Measurements from ENCODE around the gene CENATAC. TPM values are rescaled to one million over a fixed set of nuclear protein-coding genes. Genes with fewer than 3 reads are reported as not detected.

Gene CENATAC
- total and polyA plus RNA-seq, 9 of the 15 experiments (the other 6 are each of a cell fraction or from before 2014, with no cell fraction given), result 2.4 to 25.5 (median 13.7) TPM

DNA sequence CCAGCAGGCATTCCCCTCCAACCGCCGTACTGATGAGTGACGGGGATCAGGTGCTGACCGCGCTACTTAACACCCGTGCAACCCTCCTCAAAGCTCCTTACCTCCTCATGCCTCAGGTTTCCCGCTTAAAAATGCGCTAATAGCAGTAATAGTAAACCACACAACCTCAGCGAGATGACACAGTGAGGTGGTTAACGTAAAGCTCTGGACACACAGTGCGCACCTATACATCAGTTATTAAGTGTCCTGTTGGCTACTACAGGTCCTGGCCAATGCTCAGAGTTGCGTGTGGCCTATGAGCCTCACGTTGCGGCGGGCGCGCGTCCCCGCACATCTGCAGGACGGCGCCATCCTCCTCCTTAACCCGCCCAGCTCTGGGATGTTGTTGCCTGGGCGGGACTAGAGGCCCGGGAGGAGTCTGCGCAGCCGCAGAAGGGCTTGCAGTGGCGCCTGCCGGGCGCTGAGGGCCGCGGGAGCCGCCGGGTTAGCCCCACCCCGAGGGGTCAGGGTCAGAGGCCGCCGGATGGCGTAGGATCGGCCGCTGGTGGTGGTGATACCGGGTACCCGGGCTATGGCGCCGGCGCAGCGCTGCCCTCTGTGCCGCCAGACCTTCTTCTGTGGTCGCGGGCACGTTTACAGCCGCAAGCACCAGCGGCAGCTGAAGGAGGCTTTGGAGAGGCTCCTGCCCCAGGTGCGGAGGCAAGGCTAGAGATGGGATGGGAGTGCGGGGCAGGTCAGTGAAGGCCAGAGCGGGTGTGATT is at the start of gene CENATAC (continued):
- TF ChIP-seq CREM (IDR thresholded peaks at IDR 0.05; ENCODE audit: low read depth), result peak; percentile 55; the same call in 1 of the 2 replicates
- no peak for TF ChIP-seq ATF1 (CRISPR knock-in tag; IDR thresholded peaks at IDR 0.05)
- TF ChIP-seq ATF1 (tag; IDR thresholded peaks at IDR 0.05), result peak; percentile 82
- TF ChIP-seq ZZZ3 (IDR thresholded peaks at IDR 0.05), result no peak
- TF ChIP-seq MAFK (IDR thresholded peaks at IDR 0.05; ENCODE audit: low read length), result no peak
- peak; percentile 15 for TF ChIP-seq MEIS2 (IDR thresholded peaks at IDR 0.05; ENCODE audit: partially characterized antibody)
- TF ChIP-seq TBP (optimal IDR thresholded peaks at IDR 0.05; ENCODE audit: low read depth, low read length), result peak; percentile 73
- TF ChIP-seq, protein P1, sequence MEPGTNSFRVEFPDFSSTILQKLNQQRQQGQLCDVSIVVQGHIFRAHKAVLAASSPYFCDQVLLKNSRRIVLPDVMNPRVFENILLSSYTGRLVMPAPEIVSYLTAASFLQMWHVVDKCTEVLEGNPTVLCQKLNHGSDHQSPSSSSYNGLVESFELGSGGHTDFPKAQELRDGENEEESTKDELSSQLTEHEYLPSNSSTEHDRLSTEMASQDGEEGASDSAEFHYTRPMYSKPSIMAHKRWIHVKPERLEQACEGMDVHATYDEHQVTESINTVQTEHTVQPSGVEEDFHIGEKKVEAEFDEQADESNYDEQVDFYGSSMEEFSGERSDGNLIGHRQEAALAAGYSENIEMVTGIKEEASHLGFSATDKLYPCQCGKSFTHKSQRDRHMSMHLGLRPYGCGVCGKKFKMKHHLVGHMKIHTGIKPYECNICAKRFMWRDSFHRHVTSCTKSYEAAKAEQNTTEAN (CRISPR knock-in tag; IDR thresholded peaks at IDR 0.05), result 0 out of 2 replicates have a peak, but pooled peaks have one; percentile 38
- peak; percentile 52 for TF ChIP-seq HCFC1 (IDR thresholded peaks at IDR 0.05; ENCODE audit: low read depth, low read length)
- no peak for TF ChIP-seq NCOR1 (IDR thresholded peaks at IDR 0.05)
- 0 out of 2 replicates have a peak, but pooled peaks have one; percentile 40 for TF ChIP-seq TAF7 (tag; IDR thresholded peaks at IDR 0.05)
- TF ChIP-seq GTF2F1 (IDR thresholded peaks at IDR 0.05; ENCODE audit: low read depth, low read length), result 0 out of 2 replicates have a peak, but pooled peaks have one; percentile 35
- TF ChIP-seq ETV5 (CRISPR knock-in tag; IDR thresholded peaks at IDR 0.05; ENCODE audit: low read depth), result 0 out of 2 replicates have a peak, but pooled peaks have one; percentile 54
- 0 out of 2 replicates have a peak, but pooled peaks have one; percentile 14 for TF ChIP-seq ZEB2 (IDR thresholded peaks at IDR 0.05)
- peak; percentile 82 for TF ChIP-seq CXXC5 (CRISPR knock-in tag; IDR thresholded peaks at IDR 0.05)
- TF ChIP-seq TAF1 (IDR thresholded peaks at IDR 0.05; ENCODE audit: control insufficient read depth, extremely low read depth, insufficient read depth, low read length, severe bottlenecking), result peak; percentile 48
- TF ChIP-seq, protein P2, sequence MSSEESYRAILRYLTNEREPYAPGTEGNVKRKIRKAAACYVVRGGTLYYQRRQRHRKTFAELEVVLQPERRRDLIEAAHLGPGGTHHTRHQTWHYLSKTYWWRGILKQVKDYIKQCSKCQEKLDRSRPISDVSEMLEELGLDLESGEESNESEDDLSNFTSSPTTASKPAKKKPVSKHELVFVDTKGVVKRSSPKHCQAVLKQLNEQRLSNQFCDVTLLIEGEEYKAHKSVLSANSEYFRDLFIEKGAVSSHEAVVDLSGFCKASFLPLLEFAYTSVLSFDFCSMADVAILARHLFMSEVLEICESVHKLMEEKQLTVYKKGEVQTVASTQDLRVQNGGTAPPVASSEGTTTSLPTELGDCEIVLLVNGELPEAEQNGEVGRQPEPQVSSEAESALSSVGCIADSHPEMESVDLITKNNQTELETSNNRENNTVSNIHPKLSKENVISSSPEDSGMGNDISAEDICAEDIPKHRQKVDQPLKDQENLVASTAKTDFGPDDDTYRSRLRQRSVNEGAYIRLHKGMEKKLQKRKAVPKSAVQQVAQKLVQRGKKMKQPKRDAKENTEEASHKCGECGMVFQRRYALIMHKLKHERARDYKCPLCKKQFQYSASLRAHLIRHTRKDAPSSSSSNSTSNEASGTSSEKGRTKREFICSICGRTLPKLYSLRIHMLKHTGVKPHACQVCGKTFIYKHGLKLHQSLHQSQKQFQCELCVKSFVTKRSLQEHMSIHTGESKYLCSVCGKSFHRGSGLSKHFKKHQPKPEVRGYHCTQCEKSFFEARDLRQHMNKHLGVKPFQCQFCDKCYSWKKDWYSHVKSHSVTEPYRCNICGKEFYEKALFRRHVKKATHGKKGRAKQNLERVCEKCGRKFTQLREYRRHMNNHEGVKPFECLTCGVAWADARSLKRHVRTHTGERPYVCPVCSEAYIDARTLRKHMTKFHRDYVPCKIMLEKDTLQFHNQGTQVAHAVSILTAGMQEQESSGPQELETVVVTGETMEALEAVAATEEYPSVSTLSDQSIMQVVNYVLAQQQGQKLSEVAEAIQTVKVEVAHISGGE (CRISPR knock-in tag; IDR thresholded peaks at IDR 0.05), result peak in 1 of 3 experiments; percentile 41; a peak in 1 of 6 replicates
- peak; percentile 45; the same call in 1 of the 2 replicates for TF ChIP-seq HNRNPL (IDR thresholded peaks at IDR 0.05; ENCODE audit: low read depth, low read length)
- 0 out of 4 replicates have a peak, but pooled peaks of 1 of the 2 experiments have one; percentile 41 for TF ChIP-seq HDAC1 (IDR thresholded peaks at IDR 0.05)
- 0 out of 2 replicates have a peak, but pooled peaks have one; percentile 35 for TF ChIP-seq ZNF165 (CRISPR knock-in tag; IDR thresholded peaks at IDR 0.05; ENCODE audit: borderline replicate concordance)
- peak; percentile 98 for TF ChIP-seq NR2C2 (CRISPR knock-in tag; IDR thresholded peaks at IDR 0.05)
- TF ChIP-seq NR2C2 (tag; IDR thresholded peaks at IDR 0.05), result peak; percentile 100
- no peak for TF ChIP-seq BCL6 (CRISPR knock-in tag; IDR thresholded peaks at IDR 0.05)
- peak; percentile 86 for TF ChIP-seq SUPT5H (IDR thresholded peaks at IDR 0.05)
- TF ChIP-seq YY1 (IDR thresholded peaks at IDR 0.05; ENCODE audit: borderline replicate concordance in 1 of 3, control insufficient read depth in 1 of 3, extremely low read depth in 1 of 3, insufficient read depth in 3 of 3, insufficient read length in 1 of 3, insufficient replicate concordance in 2 of 3, low read depth in 1 of 3, low read length in 2 of 3), result peak; percentile 44 to 80 (median 66)
